GM12878 (cell line): ENCODE data around the gene GPRASP2. TPM values are rescaled to one million over a fixed set of nuclear protein-coding genes. Genes with fewer than 3 reads are reported as not detected.
"Not testable (repeated sequence)": the region's sequence is repeated elsewhere in the genome, so short reads cannot be mapped to it uniquely, and the experiment has no call there.

Experiments used
- ATAC-seq: fragments of 200-7000 bp; cut with Tn5 transposase; 3 replicates; pipeline ENCODE4 v1.9.1; 2020; ENCODE audit warnings: mild to moderate bottlenecking, moderate library complexity
- BruUV-seq: library from RNA; stranded (reverse); fragments of 400-500 nt; replicated peaks from 2 replicates; lab custom pipeline; 2021; lab: Mats Ljungman, UMichigan
- CTCF ChIA-PET: fragments of 300-600 bp; sonication (Branson Sonifier 250); formaldehyde crosslinking; extraction: SDS; loops from one replicate; lab custom pipeline; 2021; ENCODE audit warnings: inconsistent platforms; lab: Yijun Ruan, JAX
- POLR2A ChIA-PET: fragments of 350-600 bp; formaldehyde crosslinking; extraction: SDS; loops from one replicate; lab custom pipeline; 2021; ENCODE audit warnings: inconsistent platforms; lab: Charles Lee
- RAD21 ChIA-PET: fragments of 300-600 bp; sonication (Branson Sonifier 250); formaldehyde crosslinking; loops from one replicate; lab custom pipeline; 2023; ENCODE audit warnings: antibody characterized with exemption; ENCODE audit not compliant: unreplicated experiment; lab: Charles Lee
- SMC1A ChIA-PET: fragments of 300-600 bp; sonication (Branson Sonifier 250); formaldehyde crosslinking; loops from one replicate; lab custom pipeline; 2023; ENCODE audit not compliant: unreplicated experiment, uncharacterized antibody; lab: Charles Lee
- DNase-seq: peaks from one replicate; pipeline ENCODE4 v3.0.0-alpha.2; 2011; ENCODE audit warnings: low read depth, low spot score
- FAIRE-seq: peaks from 3 replicates; lab custom pipeline; 2011; peaks lifted over from hg19 to GRCh38; lab: Jason Lieb, UNC
- H2AFZ ChIP-seq: 2 replicates; pipeline ENCODE4 v1.6.0; 2011; ENCODE audit warnings: low read depth, low read length, control low read depth; ENCODE audit not compliant: control insufficient read depth
- H3K27ac ChIP-seq: 2 replicates; pipeline ENCODE4 v1.5.1; 2011; ENCODE audit warnings: control low read depth; ENCODE audit not compliant: control insufficient read depth, insufficient read depth
- H3K27me3 ChIP-seq, 2 experiments: replicated peaks in 1 of 2; 2 replicates each; pipeline versions ENCODE4 v1.6.0 to v1.6.1; 2011; ENCODE audit warnings: low read length in 1 of 2; ENCODE audit not compliant: control insufficient read depth in 2 of 2, insufficient read depth in 2 of 2
- H3K36me3 ChIP-seq, 2 experiments: 2 replicates each; pipeline ENCODE4 v1.5.1; 2011; ENCODE audit warnings: low read length in 1 of 2; ENCODE audit not compliant: control insufficient read depth in 2 of 2, insufficient read depth in 2 of 2
- H3K4me1 ChIP-seq: 2 replicates; pipeline ENCODE4 v1.6.1; 2011; ENCODE audit warnings: mild to moderate bottlenecking, low read length, moderate library complexity, mixed read lengths; ENCODE audit not compliant: control insufficient read depth, insufficient read depth
- H3K4me2 ChIP-seq: 2 replicates; pipeline ENCODE4 v1.6.0; 2011; ENCODE audit warnings: control low read depth; ENCODE audit not compliant: control insufficient read depth, insufficient read depth
- H3K4me3 ChIP-seq: fragments of 200-600 bp; sonication (generic); 2 replicates; pipeline ENCODE4 v1.5.1; 2016
- H3K79me2 ChIP-seq: 2 replicates; pipeline ENCODE4 v1.6.0; 2011; ENCODE audit warnings: low read length; ENCODE audit not compliant: control insufficient read depth, insufficient read depth
- H3K9ac ChIP-seq: 2 replicates; pipeline ENCODE4 v1.8.0; 2011; ENCODE audit warnings: low read length, control low read depth, mixed read lengths; ENCODE audit not compliant: control insufficient read depth, insufficient read depth
- H3K9me3 ChIP-seq: replicated peaks from 3 replicates; pipeline ENCODE4 v1.5.1; 2011; ENCODE audit warnings: mild to moderate bottlenecking, low read length; ENCODE audit not compliant: control insufficient read depth, insufficient read depth
- H4K20me1 ChIP-seq: 2 replicates; pipeline ENCODE4 v1.6.0; 2011; ENCODE audit not compliant: control insufficient read depth, insufficient read depth
- FOS ChIP-seq: IDR thresholded peaks from 3 replicates; pipeline ENCODE4 v1.6.1; 2011; ENCODE audit warnings: borderline replicate concordance; ENCODE audit not compliant: insufficient read length; ENCODE audit errors: extremely low read depth
- KAT2A ChIP-seq: conservative IDR thresholded peaks from 2 replicates; pipeline ENCODE4 v1.6.1; 2011; ENCODE audit warnings: low read depth, low read length; ENCODE audit not compliant: control insufficient read depth
- MXI1 ChIP-seq: fragments of 150-350 bp; IDR thresholded peaks from 2 replicates; pipeline ENCODE4 v1.6.1; 2011; ENCODE audit warnings: low read depth, mild to moderate bottlenecking, inconsistent platforms, low read length, improper control_type of control experiment
- WGBS: methylation state at CpG from one replicate; pipeline ENCODE4 v1.1.6; 2016; ENCODE audit warnings: low lambda C conversion rate; ENCODE audit not compliant: insufficient replicate concordance, insufficient coverage; ENCODE audit errors: missing lambda C conversion rate; 5-methylcytosine and 5-hydroxymethylcytosine counted together
- in situ Hi-C: fragments of 300-500 bp; cut with MboI; formaldehyde crosslinking; loops from 9 replicates; pipeline ENCODE4 v1.14.3; 2018; ENCODE audit warnings: mixed read lengths
- intact Hi-C: fragments of 100-400 bp; cut with micrococcal nuclease; formaldehyde crosslinking; loops from one replicate; pipeline ENCODE4 v1.14.2; 2022; ENCODE audit not compliant: unreplicated experiment
- polyA plus RNA-seq, 11 experiments: library from polyadenylated mRNA; depleted of rRNA in 4 of 11; unstranded in 6 of 11; stranded (reverse) in 5 of 11; fragments of >200 nt; fragmentation: Nextera tagmentation in 4 of 11; fragmentation: Illumina TruSeq in 1 of 11; extraction: Ambion mirVana in 4 of 11; extraction: Trizol in 1 of 11; gene quantifications; 1 replicate in 1 of 11; 2 replicates in 10 of 11; pipeline versions ENCODE4 v1.2.1 to v1.2.3, GENCODE V29; 2011 to 2016; ENCODE audit warnings: inconsistent platforms in 2 of 11, missing spikeins in 2 of 11, low read depth in 1 of 11
- total RNA-seq, 4 experiments: library from RNA; depleted of rRNA in 3 of 4; stranded (reverse); fragments of >200 nt in 3 of 4; fragmentation: Illumina TruSeq in 1 of 4; extraction: Trizol in 1 of 4; gene quantifications; 2 replicates each; pipeline versions ENCODE4 v1.2.1 to v1.2.3, GENCODE V29; 2013 to 2021
- TF ChIP-seq, protein P1 (sequence below): fragments of 450-650 bp; IDR thresholded peaks from 2 replicates; pipeline ENCODE4 v1.6.1; 2017; ENCODE audit warnings: mild to moderate bottlenecking, low read depth, inconsistent platforms; ENCODE audit not compliant: poor library complexity, severe bottlenecking

Gene GPRASP2
- total and polyA plus RNA-seq, 10 of the 15 experiments (the other 5 are each of a cell fraction or from before 2014, with no cell fraction given), result 0.08 to 0.27 (median 0.19) TPM; not detected in 1

DNA sequence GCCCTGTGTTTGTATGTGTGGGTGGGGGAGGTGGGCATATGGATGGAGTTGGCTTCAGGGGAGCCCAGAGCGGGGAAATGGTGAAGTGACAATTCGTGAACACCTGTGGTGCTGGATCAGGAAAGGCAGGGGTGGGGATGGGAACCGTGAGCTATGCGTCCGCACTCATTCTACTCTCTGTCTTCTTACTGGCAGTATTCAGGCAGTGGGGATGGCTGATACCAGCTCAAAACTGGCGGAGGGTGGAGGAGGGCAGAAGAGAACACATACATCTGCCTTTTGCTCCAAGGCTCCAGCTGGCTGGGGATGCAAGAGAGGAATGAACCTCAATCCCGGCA is 8.9 kb downstream of the GPRASP2 start:
- BruUV-seq, RAD21 ChIA-PET, CTCF ChIA-PET, intact Hi-C loops, H2AFZ ChIP-seq, H3K79me2 ChIP-seq, H4K20me1 ChIP-seq, H3K27me3 ChIP-seq, H3K4me1 ChIP-seq, FAIRE-seq, DNase-seq, ATAC-seq, H3K9me3 ChIP-seq, H3K4me3 ChIP-seq, H3K4me2 ChIP-seq, POLR2A ChIA-PET, H3K9ac ChIP-seq, H3K36me3 ChIP-seq, SMC1A ChIA-PET, in situ Hi-C loops, H3K27ac ChIP-seq: not testable (repeated sequence)
- 49% methylated on average over 7 of the region's 7 CpGs for WGBS

DNA sequence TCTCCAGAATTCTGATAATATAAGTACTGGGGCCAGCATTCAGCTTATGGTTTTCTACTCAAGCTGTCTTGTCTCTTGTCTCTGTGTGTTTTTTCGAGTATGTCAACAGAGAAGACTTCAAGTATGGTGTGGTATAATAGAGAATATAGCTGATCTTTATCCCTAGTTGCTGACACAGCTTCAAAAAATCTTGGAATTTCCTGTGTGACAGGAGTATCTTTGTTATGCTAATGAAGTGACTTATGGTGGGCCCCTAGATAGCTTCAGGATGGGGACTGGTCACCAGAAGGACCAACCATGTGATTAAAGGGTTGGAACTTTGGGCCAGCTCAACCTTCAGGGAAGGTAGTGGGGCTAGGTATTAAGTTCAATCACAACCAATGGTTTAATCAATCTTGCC is 11.2 kb downstream of the GPRASP2 start:
- FAIRE-seq, result no peak
- no peak for ATAC-seq
- ChIA-PET CTCF (interaction anchor here (1.0 kb wide), 1 partner anchor 9 kb away, joined by 3 read pairs; no protein-coding TSS in a partner anchor), SMC1A (no interaction called here), POLR2A (no interaction called here)
- Histone ChIP-seq H3K27ac (no peak overlapping the region), H3K4me3 (no peak overlapping the region), H3K79me2 (no peaks in the 10 kb centered on the region), H2AFZ (no peak overlapping the region), H3K4me1 (no peaks in the 10 kb centered on the region), H3K9ac (no peak overlapping the region), H3K4me2 (no peak overlapping the region), H3K9me3 (no peaks in the 10 kb centered on the region), H3K27me3 (no peaks in the 10 kb centered on the region; a peak in 1 of 4 replicates)
- WGBS, result 8% methylated on average over 1 of the region's 1 CpG
- TF ChIP-seq KAT2A (no peak), FOS (no peak), MXI1 (no peak)
- TF ChIP-seq, protein P1, sequence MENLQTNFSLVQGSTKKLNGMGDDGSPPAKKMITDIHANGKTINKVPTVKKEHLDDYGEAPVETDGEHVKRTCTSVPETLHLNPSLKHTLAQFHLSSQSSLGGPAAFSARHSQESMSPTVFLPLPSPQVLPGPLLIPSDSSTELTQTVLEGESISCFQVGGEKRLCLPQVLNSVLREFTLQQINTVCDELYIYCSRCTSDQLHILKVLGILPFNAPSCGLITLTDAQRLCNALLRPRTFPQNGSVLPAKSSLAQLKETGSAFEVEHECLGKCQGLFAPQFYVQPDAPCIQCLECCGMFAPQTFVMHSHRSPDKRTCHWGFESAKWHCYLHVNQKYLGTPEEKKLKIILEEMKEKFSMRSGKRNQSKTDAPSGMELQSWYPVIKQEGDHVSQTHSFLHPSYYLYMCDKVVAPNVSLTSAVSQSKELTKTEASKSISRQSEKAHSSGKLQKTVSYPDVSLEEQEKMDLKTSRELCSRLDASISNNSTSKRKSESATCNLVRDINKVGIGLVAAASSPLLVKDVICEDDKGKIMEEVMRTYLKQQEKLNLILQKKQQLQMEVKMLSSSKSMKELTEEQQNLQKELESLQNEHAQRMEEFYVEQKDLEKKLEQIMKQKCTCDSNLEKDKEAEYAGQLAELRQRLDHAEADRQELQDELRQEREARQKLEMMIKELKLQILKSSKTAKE, result no peak
- TF ChIP-seq, all 136 proteins: peak for 0
- no peaks in the 10 kb centered on the region for H3K36me3 ChIP-seq
- intact Hi-C loops, result no loop called here
- no TSS peak for BruUV-seq
- DNase-seq, result no peak
- no peaks in the 10 kb centered on the region for H4K20me1 ChIP-seq
- RAD21 ChIA-PET, result no interaction called here
- in situ Hi-C loops, result no loop called here
